Measurements from ENCODE around the gene PNLIPRP3. TPM values are rescaled to one million over a fixed set of nuclear protein-coding genes. Genes with fewer than 3 reads are reported as not detected.

The PNLIPRP3 gene
- polyA plus RNA-seq, 3 donors, result not detected

- H3K36me3 ChIP-seq (replicated peaks in 1 of 2; ENCODE audit: control insufficient read depth in 1 of 2, insufficient read depth in 2 of 2, low read length in 2 of 2), result no peaks in the 10 kb centered on the region
Measured at GRCh38 chr10:116490028-116490662, 62.5 kb downstream of the PNLIPRP3 start.

GRCh38 chr10:116504786-116505185, 77.1 kb downstream of the PNLIPRP3 start:
- Histone ChIP-seq H3K4me1 (ENCODE audit: control insufficient read depth in 1 of 2, insufficient read depth in 2 of 2, low read length in 2 of 2) (no peaks in the 10 kb centered on the region), H3K36me3 (replicated peaks in 1 of 2; ENCODE audit: control insufficient read depth in 1 of 2, insufficient read depth in 2 of 2, low read length in 2 of 2) (no peaks in the 10 kb centered on the region), H3K27ac (ENCODE audit: low read depth in 1 of 2, low read length in 2 of 2) (no peak overlapping the region), H3K4me3 (replicated peaks in 1 of 3; ENCODE audit: low read depth in 2 of 3, low read length in 3 of 3) (no peak overlapping the region), H3K79me2 (ENCODE audit: insufficient read depth, low read length) (no peaks in the 10 kb centered on the region), H3K27me3 (ENCODE audit: control insufficient read depth in 2 of 2, insufficient read depth in 2 of 2, low read length in 2 of 2) (no peaks in the 10 kb centered on the region), H2AFZ (ENCODE audit: insufficient read depth, low read depth, low read length, poor library complexity, severe bottlenecking) (no peak overlapping the region), H3K9me3 (replicated peaks in 1 of 2; ENCODE audit: control insufficient read depth in 1 of 2, insufficient read depth in 1 of 2, low read length in 2 of 2) (no peaks in the 10 kb centered on the region), H4K20me1 (ENCODE audit: insufficient read depth, low read length) (no peaks in the 10 kb centered on the region), H3K4me2 (replicated peaks; ENCODE audit: extremely low read depth, low read length, poor library complexity, severe bottlenecking) (no peak overlapping the region), H3K9ac (ENCODE audit: insufficient read depth, low read length, poor library complexity, severe bottlenecking) (no peak overlapping the region)
- Mint-ChIP-seq H3K27me3 (ENCODE audit: low read depth in 3 of 3) (peaks cover 0 to 1% (median 0%) of the 10 kb centered on the region in 3 donors), H3K9me3 (peaks cover 0 to 21% (median 4%) of the 10 kb centered on the region in 7 donors), H3K4me1 (no peaks in the 10 kb centered on the region), H3K36me3 (no peaks in the 10 kb centered on the region), H3K27ac (no peak overlapping the region), H3K4me3 (no peak overlapping the region)
- intact Hi-C loops (cut with micrococcal nuclease), result no loop called here
- no peak for DNase-seq
- 86% methylated on average over 4 of the region's 8 CpGs for WGBS (ENCODE audit: insufficient coverage)
- TF ChIP-seq CTCF (IDR thresholded peaks at IDR 0.05), result no peak

More at GRCh38 chr10:116490028-116490662, 62.5 kb downstream of the PNLIPRP3 start:
- Histone ChIP-seq H3K4me3 (replicated peaks in 1 of 3; ENCODE audit: low read depth in 2 of 3, low read length in 3 of 3) (no peak overlapping the region), H2AFZ (ENCODE audit: insufficient read depth, low read depth, low read length, poor library complexity, severe bottlenecking) (no peak overlapping the region), H3K27me3 (ENCODE audit: control insufficient read depth in 2 of 2, insufficient read depth in 2 of 2, low read length in 2 of 2) (peaks cover 0 to 3% of the 10 kb centered on the region in 2 donors), H3K4me1 (ENCODE audit: control insufficient read depth in 1 of 2, insufficient read depth in 2 of 2, low read length in 2 of 2) (no peaks in the 10 kb centered on the region), H3K4me2 (replicated peaks; ENCODE audit: extremely low read depth, low read length, poor library complexity, severe bottlenecking) (no peak overlapping the region), H3K79me2 (ENCODE audit: insufficient read depth, low read length) (no peaks in the 10 kb centered on the region), H3K9me3 (replicated peaks in 1 of 2; ENCODE audit: control insufficient read depth in 1 of 2, insufficient read depth in 1 of 2, low read length in 2 of 2) (no peaks in the 10 kb centered on the region), H3K27ac (ENCODE audit: low read depth in 1 of 2, low read length in 2 of 2) (no peak overlapping the region), H4K20me1 (ENCODE audit: insufficient read depth, low read length) (no peaks in the 10 kb centered on the region), H3K9ac (ENCODE audit: insufficient read depth, low read length, poor library complexity, severe bottlenecking) (no peak overlapping the region)
- TF ChIP-seq CTCF (IDR thresholded peaks at IDR 0.05), result peak; percentile 76
- Mint-ChIP-seq H3K27ac (no peak overlapping the region), H3K36me3 (no peaks in the 10 kb centered on the region), H3K4me1 (no peaks in the 10 kb centered on the region), H3K27me3 (ENCODE audit: low read depth in 3 of 3) (peaks cover 1 to 5% (median 2%) of the 10 kb centered on the region in 3 donors), H3K4me3 (no peak overlapping the region), H3K9me3 (peaks cover 0 to 2% (median 0%) of the 10 kb centered on the region in 7 donors)
- intact Hi-C loops (cut with micrococcal nuclease), result loop anchor here (5.0 kb wide), 1 partner anchor 48 kb away; no protein-coding TSS in a partner anchor
- WGBS (ENCODE audit: insufficient coverage), result no CpG with 5 or more reads among the region's 2 CpGs
- peak; percentile 9 to 57 (median 23) for DNase-seq

All from CD14-positive monocyte (primary cell).